ENCODE results near the gene HNRNPDL.
"Not testable (repeated sequence)": the region's sequence is repeated elsewhere in the genome, so short reads cannot be mapped to it uniquely, and the experiment has no call there.

The HNRNPDL gene

DNA sequence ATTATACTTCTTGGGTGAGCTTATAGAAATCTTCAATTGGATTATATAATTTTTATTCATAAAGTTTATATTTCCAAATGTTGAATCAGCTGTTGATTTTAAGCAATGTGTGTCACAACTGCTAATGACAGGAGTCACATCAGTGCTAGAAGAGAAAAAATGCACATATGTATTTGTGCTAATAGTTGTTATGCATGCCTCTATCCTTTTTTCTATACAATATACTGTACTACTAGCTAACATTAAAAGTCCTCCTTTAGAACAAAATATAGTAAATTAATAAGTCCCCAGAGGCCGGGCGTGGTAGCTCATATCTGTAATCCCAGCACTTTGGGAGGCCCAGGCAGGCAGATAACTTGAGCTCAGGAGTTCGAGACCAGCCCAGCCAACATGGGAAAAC is 32.7 kb downstream of the HNRNPDL start:
- Histone ChIP-seq H3K36me3 (ENCODE audit: control insufficient read depth in 4 of 4, insufficient read depth in 4 of 4, low read length in 3 of 4) (no peaks in the 10 kb centered on the region), H3K27me3 (replicated peaks in 2 of 5; ENCODE audit: control insufficient read depth in 4 of 5, insufficient read depth in 5 of 5, low read length in 4 of 5) (no peaks in the 10 kb centered on the region), H3K9me3 (ENCODE audit: control extremely low read depth in 1 of 5, control insufficient read depth in 4 of 5, insufficient read depth in 2 of 5, low read depth in 1 of 5, low read length in 4 of 5) (no peaks in the 10 kb centered on the region), H3K27ac (ENCODE audit: insufficient read depth in 1 of 2, low read depth in 1 of 2, low read length in 2 of 2, poor library complexity in 1 of 2, severe bottlenecking in 2 of 2) (no peak overlapping the region), H3K4me1 (ENCODE audit: control extremely low read depth in 1 of 4, control insufficient read depth in 4 of 4, insufficient read depth in 4 of 4, low read length in 3 of 4) (no peaks in the 10 kb centered on the region), H3K4me3 (ENCODE audit: control insufficient read depth in 1 of 7, extremely low read depth in 1 of 7, insufficient read depth in 4 of 7, low read depth in 2 of 7, low read length in 6 of 7) (no peak overlapping the region)
- 100% methylated on average over 1 of the region's 3 CpGs for WGBS (ENCODE audit: insufficient coverage)
- ChIA-PET CTCF (interaction anchor here (0.6 to 3.9 kb wide), 4 partner anchors 13 to 127 kb away, joined by 3 to 16 read pairs (median 5); no protein-coding TSS in a partner anchor), POLR2A (no interaction called here)
- DNase-seq = no peak

DNA sequence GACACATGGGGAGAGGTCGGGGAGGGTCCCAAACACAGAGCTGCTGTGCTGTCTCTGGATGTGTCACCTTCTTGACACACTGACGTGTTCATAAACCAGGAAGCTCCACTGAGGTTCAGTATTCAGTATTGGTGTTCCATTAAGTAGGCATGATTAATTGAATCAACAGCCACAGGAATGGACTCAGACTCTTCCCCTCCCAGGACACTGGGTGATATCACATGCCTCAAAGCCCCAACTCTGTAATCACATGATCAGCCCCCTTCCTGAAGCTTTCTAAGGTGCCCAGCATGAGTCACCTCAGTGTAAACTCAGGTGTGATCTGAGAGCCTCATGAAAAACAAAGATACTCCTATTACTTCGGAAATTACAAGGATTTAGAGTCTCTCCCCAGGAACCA is 35.4 kb downstream of the HNRNPDL start:
- Histone ChIP-seq H3K4me1 (ENCODE audit: control extremely low read depth in 1 of 4, control insufficient read depth in 4 of 4, insufficient read depth in 4 of 4, low read length in 3 of 4) (no peaks in the 10 kb centered on the region), H3K9me3 (ENCODE audit: control extremely low read depth in 1 of 5, control insufficient read depth in 4 of 5, insufficient read depth in 2 of 5, low read depth in 1 of 5, low read length in 4 of 5) (no peaks in the 10 kb centered on the region), H3K36me3 (ENCODE audit: control insufficient read depth in 4 of 4, insufficient read depth in 4 of 4, low read length in 3 of 4) (no peaks in the 10 kb centered on the region), H3K4me3 (ENCODE audit: control insufficient read depth in 1 of 7, extremely low read depth in 1 of 7, insufficient read depth in 4 of 7, low read depth in 2 of 7, low read length in 6 of 7) (no peak overlapping the region), H3K27ac (ENCODE audit: insufficient read depth in 1 of 2, low read depth in 1 of 2, low read length in 2 of 2, poor library complexity in 1 of 2, severe bottlenecking in 2 of 2) (no peak overlapping the region), H3K27me3 (replicated peaks in 2 of 5; ENCODE audit: control insufficient read depth in 4 of 5, insufficient read depth in 5 of 5, low read length in 4 of 5) (no peaks in the 10 kb centered on the region)
- no peak for DNase-seq
- POLR2A ChIA-PET = no interaction called here
- CTCF ChIA-PET = interaction anchor here (0.9 to 3.9 kb wide), 3 partner anchors 10 to 21 kb away, joined by 3 to 16 read pairs (median 3); no protein-coding TSS in a partner anchor
- WGBS (ENCODE audit: insufficient coverage) = 100% methylated on average over 2 of the region's 3 CpGs

GRCh38 chr4:82390061-82390460 is 40.2 kb downstream of the HNRNPDL start:
- CTCF ChIA-PET = interaction anchor here (0.9 to 3.1 kb wide), 4 partner anchors 9 to 20 kb away, joined by 3 to 8 read pairs (median 6); no protein-coding TSS in a partner anchor
- H3K36me3 ChIP-seq (ENCODE audit: control insufficient read depth in 4 of 4, insufficient read depth in 4 of 4, low read length in 3 of 4); H3K27me3 ChIP-seq (replicated peaks in 2 of 5; ENCODE audit: control insufficient read depth in 4 of 5, insufficient read depth in 5 of 5, low read length in 4 of 5); DNase-seq; H3K4me1 ChIP-seq (ENCODE audit: control extremely low read depth in 1 of 4, control insufficient read depth in 4 of 4, insufficient read depth in 4 of 4, low read length in 3 of 4); H3K9me3 ChIP-seq (ENCODE audit: control extremely low read depth in 1 of 5, control insufficient read depth in 4 of 5, insufficient read depth in 2 of 5, low read depth in 1 of 5, low read length in 4 of 5); H3K27ac ChIP-seq (ENCODE audit: insufficient read depth in 1 of 2, low read depth in 1 of 2, low read length in 2 of 2, poor library complexity in 1 of 2, severe bottlenecking in 2 of 2); POLR2A ChIA-PET; H3K4me3 ChIP-seq (ENCODE audit: control insufficient read depth in 1 of 7, extremely low read depth in 1 of 7, insufficient read depth in 4 of 7, low read depth in 2 of 7, low read length in 6 of 7): not testable (repeated sequence)
- 86% methylated on average over 2 of the region's 9 CpGs for WGBS (ENCODE audit: insufficient coverage)

DNA sequence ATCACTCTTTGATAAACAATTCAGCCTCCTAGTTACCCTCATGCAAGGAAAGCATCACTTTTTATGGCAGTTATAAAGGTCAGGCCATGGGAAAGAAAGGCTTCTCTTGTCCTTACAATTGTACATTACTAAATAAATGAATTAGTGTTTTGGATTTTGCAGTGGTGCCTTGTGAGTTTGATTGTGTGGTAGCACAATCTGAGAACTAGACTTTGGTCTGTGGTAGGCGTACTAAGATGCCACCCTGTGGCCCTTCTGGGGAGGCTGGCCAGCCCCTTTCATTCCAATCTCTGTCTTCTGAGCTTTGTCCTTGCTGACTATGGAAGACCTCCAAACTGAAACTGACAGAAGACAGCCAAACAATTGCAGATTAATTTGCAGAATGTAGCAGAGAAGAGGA is 41.9 kb downstream of the HNRNPDL start:
- Histone ChIP-seq H3K4me3 (ENCODE audit: control insufficient read depth in 1 of 7, extremely low read depth in 1 of 7, insufficient read depth in 4 of 7, low read depth in 2 of 7, low read length in 6 of 7) (no peak overlapping the region), H3K27me3 (replicated peaks in 2 of 5; ENCODE audit: control insufficient read depth in 4 of 5, insufficient read depth in 5 of 5, low read length in 4 of 5) (no peaks in the 10 kb centered on the region), H3K4me1 (ENCODE audit: control extremely low read depth in 1 of 4, control insufficient read depth in 4 of 4, insufficient read depth in 4 of 4, low read length in 3 of 4) (no peaks in the 10 kb centered on the region), H3K36me3 (ENCODE audit: control insufficient read depth in 4 of 4, insufficient read depth in 4 of 4, low read length in 3 of 4) (no peaks in the 10 kb centered on the region), H3K9me3 (ENCODE audit: control extremely low read depth in 1 of 5, control insufficient read depth in 4 of 5, insufficient read depth in 2 of 5, low read depth in 1 of 5, low read length in 4 of 5) (peaks cover 0 to 2% (median 0%) of the 10 kb centered on the region in 5 experiments), H3K27ac (ENCODE audit: insufficient read depth in 1 of 2, low read depth in 1 of 2, low read length in 2 of 2, poor library complexity in 1 of 2, severe bottlenecking in 2 of 2) (no peak overlapping the region)
- POLR2A ChIA-PET = no interaction called here
- peak in 2 of 3 donors; percentile 22 to 27 for DNase-seq
- WGBS (ENCODE audit: insufficient coverage) = 100% methylated on average over 1 of the region's 1 CpG
- CTCF ChIA-PET = interaction anchor here (0.5 to 3.1 kb wide), 4 partner anchors 7 to 17 kb away, joined by 3 to 8 read pairs (median 4); no protein-coding TSS in a partner anchor

GRCh38 chr4:82386312-82386711 is 44.0 kb downstream of the HNRNPDL start:
- H3K4me1 ChIP-seq (ENCODE audit: control extremely low read depth in 1 of 4, control insufficient read depth in 4 of 4, insufficient read depth in 4 of 4, low read length in 3 of 4); H3K27me3 ChIP-seq (replicated peaks in 2 of 5; ENCODE audit: control insufficient read depth in 4 of 5, insufficient read depth in 5 of 5, low read length in 4 of 5); DNase-seq; POLR2A ChIA-PET; H3K36me3 ChIP-seq (ENCODE audit: control insufficient read depth in 4 of 4, insufficient read depth in 4 of 4, low read length in 3 of 4); H3K9me3 ChIP-seq (ENCODE audit: control extremely low read depth in 1 of 5, control insufficient read depth in 4 of 5, insufficient read depth in 2 of 5, low read depth in 1 of 5, low read length in 4 of 5); H3K4me3 ChIP-seq (ENCODE audit: control insufficient read depth in 1 of 7, extremely low read depth in 1 of 7, insufficient read depth in 4 of 7, low read depth in 2 of 7, low read length in 6 of 7); H3K27ac ChIP-seq (ENCODE audit: insufficient read depth in 1 of 2, low read depth in 1 of 2, low read length in 2 of 2, poor library complexity in 1 of 2, severe bottlenecking in 2 of 2): not testable (repeated sequence)
- CTCF ChIA-PET = interaction anchor here (1.2 to 3.2 kb wide), 3 partner anchors 10 to 43 kb away, joined by 4 to 16 read pairs (median 6); no protein-coding TSS in a partner anchor
- WGBS (ENCODE audit: insufficient coverage) = 80% methylated on average over 1 of the region's 8 CpGs

- no peak for DNase-seq
- Histone ChIP-seq H3K36me3 (ENCODE audit: control insufficient read depth in 4 of 4, insufficient read depth in 4 of 4, low read length in 3 of 4) (peaks cover 0 to 4% (median 0%) of the 10 kb centered on the region in 4 experiments), H3K4me1 (ENCODE audit: control extremely low read depth in 1 of 4, control insufficient read depth in 4 of 4, insufficient read depth in 4 of 4, low read length in 3 of 4) (no peaks in the 10 kb centered on the region), H3K4me3 (ENCODE audit: control insufficient read depth in 1 of 7, extremely low read depth in 1 of 7, insufficient read depth in 4 of 7, low read depth in 2 of 7, low read length in 6 of 7) (no peak overlapping the region), H3K9me3 (ENCODE audit: control extremely low read depth in 1 of 5, control insufficient read depth in 4 of 5, insufficient read depth in 2 of 5, low read depth in 1 of 5, low read length in 4 of 5) (peaks cover 0 to 13% (median 8%) of the 10 kb centered on the region in 5 experiments), H3K27me3 (replicated peaks in 2 of 5; ENCODE audit: control insufficient read depth in 4 of 5, insufficient read depth in 5 of 5, low read length in 4 of 5) (no peaks in the 10 kb centered on the region), H3K27ac (ENCODE audit: insufficient read depth in 1 of 2, low read depth in 1 of 2, low read length in 2 of 2, poor library complexity in 1 of 2, severe bottlenecking in 2 of 2) (no peak overlapping the region)
- WGBS (ENCODE audit: insufficient coverage) = 100% methylated on average over 1 of the region's 2 CpGs
- POLR2A ChIA-PET = no interaction called here
- CTCF ChIA-PET = no interaction called here
Measured at GRCh38 chr4:82382751-82383150, 47.5 kb downstream of the HNRNPDL start.

GRCh38 chr4:82381661-82382296 is 48.5 kb downstream of the HNRNPDL start:
- no peak for DNase-seq
- ChIA-PET CTCF (interaction anchor here (0.9 to 2.1 kb wide), 2 partner anchors 8 to 16 kb away, joined by 5 to 8 read pairs; no protein-coding TSS in a partner anchor), POLR2A (no interaction called here)
- 100% methylated on average over 2 of the region's 2 CpGs for WGBS (ENCODE audit: insufficient coverage)
- Histone ChIP-seq H3K27ac (ENCODE audit: insufficient read depth in 1 of 2, low read depth in 1 of 2, low read length in 2 of 2, poor library complexity in 1 of 2, severe bottlenecking in 2 of 2) (no peak overlapping the region), H3K36me3 (ENCODE audit: control insufficient read depth in 4 of 4, insufficient read depth in 4 of 4, low read length in 3 of 4) (peaks cover 0 to 4% (median 0%) of the 10 kb centered on the region in 4 experiments), H3K27me3 (replicated peaks in 2 of 5; ENCODE audit: control insufficient read depth in 4 of 5, insufficient read depth in 5 of 5, low read length in 4 of 5) (no peaks in the 10 kb centered on the region), H3K4me3 (ENCODE audit: control insufficient read depth in 1 of 7, extremely low read depth in 1 of 7, insufficient read depth in 4 of 7, low read depth in 2 of 7, low read length in 6 of 7) (no peak overlapping the region), H3K9me3 (ENCODE audit: control extremely low read depth in 1 of 5, control insufficient read depth in 4 of 5, insufficient read depth in 2 of 5, low read depth in 1 of 5, low read length in 4 of 5) (peaks cover 0 to 13% (median 8%) of the 10 kb centered on the region in 5 experiments), H3K4me1 (ENCODE audit: control extremely low read depth in 1 of 4, control insufficient read depth in 4 of 4, insufficient read depth in 4 of 4, low read length in 3 of 4) (no peaks in the 10 kb centered on the region)
